Mesendoderm (in vitro differentiated cells): ENCODE measurements around the gene ZFYVE27.

ENCODE experiments used
- DNase-seq: peaks from one replicate; pipeline ENCODE4 v3.0.0; 2013
- H2AK5ac ChIP-seq: 2 replicates; pipeline ENCODE4 v1.6.1; 2013; ENCODE audit warnings: low read length, inconsistent platforms
- H2BK120ac ChIP-seq: 2 replicates; pipeline ENCODE4 v1.6.1; 2013; ENCODE audit warnings: low read depth, mild to moderate bottlenecking, low read length, moderate library complexity, mixed read lengths
- H2BK15ac ChIP-seq: replicated peaks from 2 replicates; pipeline ENCODE4 v1.6.1; 2013; ENCODE audit warnings: low read depth, mild to moderate bottlenecking, moderate library complexity
- H2BK5ac ChIP-seq: 2 replicates; pipeline ENCODE4 v1.6.1; 2013; ENCODE audit warnings: low read length, inconsistent platforms
- H3K18ac ChIP-seq: 2 replicates; pipeline ENCODE4 v1.6.1; 2013; ENCODE audit warnings: mild to moderate bottlenecking, low read length, mixed read lengths
- H3K23ac ChIP-seq: one replicate; pipeline ENCODE4 v1.6.1; 2013; ENCODE audit warnings: low read length
- H3K27ac ChIP-seq: 2 replicates; pipeline ENCODE4 v1.5.1; 2013; ENCODE audit warnings: low read depth, mild to moderate bottlenecking, inconsistent platforms, low read length, moderate library complexity
- H3K27me3 ChIP-seq: 2 replicates; pipeline ENCODE4 v1.6.1; 2013; ENCODE audit warnings: low read length, control low read depth, mild to moderate bottlenecking, inconsistent platforms; ENCODE audit not compliant: insufficient read depth, poor library complexity
- H3K36me3 ChIP-seq: 2 replicates; pipeline ENCODE4 v1.6.1; 2013; ENCODE audit warnings: low read length, inconsistent platforms; ENCODE audit not compliant: control insufficient read depth, insufficient read depth
- H3K4ac ChIP-seq: one replicate; pipeline ENCODE4 v1.6.1; 2013; ENCODE audit warnings: low read depth, mild to moderate bottlenecking, low read length, moderate library complexity
- H3K4me1 ChIP-seq: 2 replicates; pipeline ENCODE4 v1.6.1; 2013; ENCODE audit warnings: low read depth, low read length, inconsistent platforms; ENCODE audit not compliant: control insufficient read depth
- H3K4me2 ChIP-seq: 2 replicates; pipeline ENCODE4 v1.6.1; 2013; ENCODE audit warnings: low read length
- H3K4me3 ChIP-seq: 2 replicates; pipeline ENCODE4 v1.5.1; 2013; ENCODE audit warnings: mild to moderate bottlenecking, low read length
- H3K56ac ChIP-seq: one replicate; pipeline ENCODE4 v1.6.1; 2013; ENCODE audit warnings: low read length
- H3K79me1 ChIP-seq: 2 replicates; pipeline ENCODE4 v1.6.1; 2013; ENCODE audit warnings: low read length, inconsistent platforms
- H3K79me2 ChIP-seq: 2 replicates; pipeline ENCODE4 v1.6.1; 2013; ENCODE audit warnings: mild to moderate bottlenecking, low read length; ENCODE audit not compliant: control insufficient read depth, insufficient read depth
- H3K9ac ChIP-seq: 2 replicates; pipeline ENCODE4 v1.6.1; 2013; ENCODE audit warnings: low read length, inconsistent platforms
- H4K5ac ChIP-seq: one replicate; pipeline ENCODE4 v1.6.1; 2013; ENCODE audit warnings: low read length
- H4K8ac ChIP-seq: one replicate; pipeline ENCODE4 v1.6.1; 2013; ENCODE audit warnings: low read depth, mild to moderate bottlenecking, control low read depth, low read length, moderate library complexity
- WGBS: extraction: QIAGEN DNeasy Blood & Tissue Kit; methylation state at CpG from one replicate; pipeline ENCODE4 v1.1.7; 2013; ENCODE audit warnings: low lambda C conversion rate, missing lambda C conversion rate; ENCODE audit not compliant: insufficient coverage; ENCODE audit errors: extremely low coverage; 5-methylcytosine and 5-hydroxymethylcytosine counted together

The ZFYVE27 gene

GRCh38 chr10:97719602-97720001, 17.3 kb upstream of the ZFYVE27 start:
- Histone ChIP-seq H3K27me3 (no peaks in the 10 kb centered on the region), H3K79me2 (peaks cover 6% of the 10 kb centered on the region), H2BK120ac (no peak overlapping the region), H3K4me2 (no peak overlapping the region), H4K5ac (no peak overlapping the region), H3K18ac (no peak overlapping the region), H2BK5ac (no peak overlapping the region), H3K4me1 (peaks cover 13% of the 10 kb centered on the region), H2BK15ac (no peak overlapping the region), H3K79me1 (peaks cover 7% of the 10 kb centered on the region), H3K27ac (peak overlapping the region; percentile 0), H3K23ac (peak overlapping the region; percentile 24), H2AK5ac (no peak overlapping the region), H3K56ac (peak overlapping the region; percentile 56), H4K8ac (no peak overlapping the region), H3K9ac (peak overlapping the region; percentile 29), H3K36me3 (no peaks in the 10 kb centered on the region), H3K4me3 (no peak overlapping the region), H3K4ac (no peak overlapping the region)
- WGBS: no CpG with 5 or more reads among the region's 2 CpGs
- peak; percentile 55 for DNase-seq

GRCh38 chr10:97721871-97722780, 14.8 kb upstream of the ZFYVE27 start:
- Histone ChIP-seq H3K36me3 (no peaks in the 10 kb centered on the region), H3K27me3 (no peaks in the 10 kb centered on the region), H4K8ac (no peak overlapping the region), H3K4me1 (peaks cover 5% of the 10 kb centered on the region), H3K9ac (no peak overlapping the region), H3K56ac (no peak overlapping the region), H2AK5ac (no peak overlapping the region), H3K18ac (no peak overlapping the region), H2BK120ac (no peak overlapping the region), H2BK15ac (no peak overlapping the region), H3K79me2 (no peaks in the 10 kb centered on the region), H2BK5ac (no peak overlapping the region), H3K4me3 (no peak overlapping the region), H3K27ac (no peak overlapping the region), H3K4ac (no peak overlapping the region), H3K79me1 (no peaks in the 10 kb centered on the region), H3K23ac (no peak overlapping the region), H4K5ac (no peak overlapping the region), H3K4me2 (no peak overlapping the region)
- no CpG with 5 or more reads among the region's 12 CpGs for WGBS
- DNase-seq: no peak

GRCh38 chr10:97723001-97723400, 13.9 kb upstream of the ZFYVE27 start:
- Histone ChIP-seq H4K8ac (no peak overlapping the region), H2AK5ac (no peak overlapping the region), H3K9ac (no peak overlapping the region), H3K4me1 (peaks cover 5% of the 10 kb centered on the region), H3K18ac (no peak overlapping the region), H4K5ac (no peak overlapping the region), H3K27ac (no peak overlapping the region), H3K56ac (no peak overlapping the region), H2BK15ac (no peak overlapping the region), H3K36me3 (no peaks in the 10 kb centered on the region), H3K4me3 (no peak overlapping the region), H3K79me2 (no peaks in the 10 kb centered on the region), H3K23ac (no peak overlapping the region), H3K79me1 (no peaks in the 10 kb centered on the region), H2BK5ac (no peak overlapping the region), H2BK120ac (no peak overlapping the region), H3K4ac (no peak overlapping the region), H3K27me3 (no peaks in the 10 kb centered on the region), H3K4me2 (no peak overlapping the region)
- no CpG with 5 or more reads among the region's 3 CpGs for WGBS
- peak; percentile 64 for DNase-seq

DNA sequence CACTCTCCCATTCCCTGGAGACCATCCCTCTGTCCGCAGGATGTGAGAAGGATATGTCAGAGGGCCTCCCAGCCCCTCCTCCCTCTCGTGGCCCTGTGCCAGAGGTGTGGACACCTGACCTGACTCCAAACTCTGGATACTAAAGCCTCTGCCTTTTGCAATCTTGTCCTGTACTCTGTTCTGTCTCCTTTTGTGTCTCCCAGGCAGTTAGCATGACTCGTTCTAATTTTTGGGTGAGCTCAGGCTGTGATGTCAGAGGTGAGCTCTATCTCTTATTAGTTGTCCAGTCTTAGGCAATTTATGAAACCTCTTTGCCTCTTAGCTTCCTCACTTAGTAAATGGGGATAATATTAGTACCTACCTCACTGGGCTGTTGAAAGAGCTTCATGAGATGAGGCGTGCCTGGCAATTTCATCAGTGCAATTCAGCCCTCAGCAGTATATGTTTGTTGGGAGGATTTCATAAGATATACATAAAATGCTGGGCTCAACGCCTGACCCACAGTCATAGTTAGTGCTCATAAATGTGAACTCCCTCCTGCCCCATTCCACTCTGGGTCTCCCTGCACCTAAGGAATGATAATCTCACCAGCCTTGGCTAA, 12.5 kb upstream of the ZFYVE27 start:
- no peak overlapping the region for H3K18ac ChIP-seq
- no peak overlapping the region for H3K4ac ChIP-seq
- H2BK120ac ChIP-seq: no peak overlapping the region
- no peak overlapping the region for H2BK15ac ChIP-seq
- no peak overlapping the region for H3K56ac ChIP-seq
- H3K4me3 ChIP-seq: no peak overlapping the region
- no peak overlapping the region for H2AK5ac ChIP-seq
- no peak for DNase-seq
- H4K5ac ChIP-seq: no peak overlapping the region
- H3K4me2 ChIP-seq: no peak overlapping the region
- no CpG with 5 or more reads among the region's 5 CpGs for WGBS
- no peak overlapping the region for H3K9ac ChIP-seq
- no peak overlapping the region for H3K23ac ChIP-seq
- H3K27ac ChIP-seq: no peak overlapping the region
- no peaks in the 10 kb centered on the region for H3K36me3 ChIP-seq
- no peaks in the 10 kb centered on the region for H3K79me2 ChIP-seq
- no peaks in the 10 kb centered on the region for H3K27me3 ChIP-seq
- H3K79me1 ChIP-seq: no peaks in the 10 kb centered on the region
- peaks cover 1% of the 10 kb centered on the region for H3K4me1 ChIP-seq
- no peak overlapping the region for H4K8ac ChIP-seq
- no peak overlapping the region for H2BK5ac ChIP-seq

DNA sequence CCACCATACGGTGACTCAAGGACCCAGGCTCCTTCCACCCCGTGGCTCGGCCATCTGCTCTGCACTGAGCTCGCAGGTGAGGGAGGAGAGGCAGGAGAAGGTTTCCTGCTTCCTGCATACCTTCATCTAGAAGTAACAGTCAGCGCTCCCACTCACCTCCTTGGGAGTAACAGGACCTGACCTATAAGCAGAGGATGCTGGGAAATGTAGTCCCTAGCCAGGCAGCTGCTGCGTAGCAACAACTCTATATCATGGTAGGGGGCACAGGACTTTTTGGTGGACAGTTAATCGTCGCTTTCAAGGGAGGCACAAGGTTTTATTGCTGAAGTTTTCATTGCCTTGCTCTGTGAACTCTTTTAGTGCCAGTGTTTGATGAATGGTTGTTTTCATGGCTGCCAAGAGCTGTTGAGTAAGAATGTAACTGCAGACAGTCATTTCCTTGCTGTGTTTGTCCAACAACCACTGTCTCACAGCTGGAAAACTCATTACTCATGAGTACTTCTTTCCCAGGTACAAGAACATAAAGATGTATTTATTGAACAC, 10.2 kb upstream of the ZFYVE27 start:
- Histone ChIP-seq H3K79me2 (no peaks in the 10 kb centered on the region), H3K27me3 (no peaks in the 10 kb centered on the region), H3K4ac (no peak overlapping the region), H4K8ac (no peak overlapping the region), H2BK15ac (no peak overlapping the region), H4K5ac (no peak overlapping the region), H3K36me3 (no peaks in the 10 kb centered on the region), H3K23ac (no peak overlapping the region), H3K18ac (no peak overlapping the region), H2BK5ac (no peak overlapping the region), H3K79me1 (no peaks in the 10 kb centered on the region), H2AK5ac (no peak overlapping the region), H3K9ac (no peak overlapping the region), H3K27ac (no peak overlapping the region), H3K4me3 (no peak overlapping the region), H3K4me1 (no peaks in the 10 kb centered on the region), H2BK120ac (no peak overlapping the region), H3K4me2 (peak overlapping the region; percentile 23), H3K56ac (peak overlapping the region; percentile 57)
- no CpG with 5 or more reads among the region's 8 CpGs for WGBS
- DNase-seq: peak; percentile 88
